Sigmoid colon (tissue), 4 donors: Measurements from ENCODE around the gene PRAC2.

Source experiments
- CTCF ChIP-seq, 4 experiments: fragments of 450-650 bp in 3 of 4; fragments of 200-600 bp in 1 of 4; IDR thresholded peaks; one replicate each; pipeline ENCODE4 v1.5.1; 2016 to 2019; ENCODE audit warnings: antibody characterized with exemption in 4 of 4, mild to moderate bottlenecking in 3 of 4, moderate library complexity in 2 of 4
- EP300 ChIP-seq, 4 donors: sonication (generic); formaldehyde crosslinking; IDR thresholded peaks; one replicate each; pipeline ENCODE4 v1.6.1; 2017; ENCODE audit warnings: antibody characterized with exemption in 4 of 4
- POLR2A ChIP-seq, 2 donors: fragments of 450-650 bp; IDR thresholded peaks; one replicate each; pipeline ENCODE4 v1.6.1; 2016; ENCODE audit warnings: antibody characterized with exemption in 2 of 2, mild to moderate bottlenecking in 2 of 2, moderate library complexity in 2 of 2

DNA sequence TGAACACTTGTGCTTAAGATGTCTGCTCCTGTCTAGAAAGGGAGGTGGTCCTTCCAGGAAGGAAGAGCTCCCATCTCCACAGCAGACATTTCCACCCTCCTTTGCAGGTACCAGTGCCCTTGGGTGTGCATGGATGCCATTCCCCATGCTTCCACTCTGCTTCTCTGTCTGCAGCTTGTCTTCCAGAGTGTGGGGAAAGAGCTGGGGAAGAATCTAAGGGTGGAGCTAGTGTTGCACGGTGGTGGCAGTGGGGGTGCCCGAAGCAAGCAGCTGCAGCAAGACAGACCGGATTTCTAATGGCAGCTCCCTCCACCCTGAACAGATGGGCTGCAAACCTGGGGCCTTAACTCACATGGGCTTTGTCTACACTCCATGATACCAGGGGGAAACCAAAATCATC lies 28.2 kb downstream of the PRAC2 start:
- no peak for TF ChIP-seq EP300 (IDR thresholded peaks at IDR 0.05)
- TF ChIP-seq POLR2A (IDR thresholded peaks at IDR 0.05), result no peak
- no peak for TF ChIP-seq CTCF (IDR thresholded peaks at IDR 0.05)
